IPS-18c (cell line): ENCODE measurements around the gene ZBTB20.

Source experiments
- H3K4me3 ChIP-seq: 2 replicates; pipeline ENCODE4 v1.7.0; 2013; ENCODE audit warnings: low read depth, mild to moderate bottlenecking, low read length, moderate library complexity; ENCODE audit not compliant: insufficient read depth
- H3K9me3 ChIP-seq: one replicate; pipeline ENCODE4 v1.6.1; 2013; ENCODE audit warnings: mild to moderate bottlenecking, low read length, moderate library complexity; ENCODE audit not compliant: control insufficient read depth, insufficient read depth

Gene ZBTB20

GRCh38 chr3:114365909-114366308 is 781.2 kb downstream of the ZBTB20 start:
- no peak overlapping the region for H3K4me3 ChIP-seq
- H3K9me3 ChIP-seq: no peaks in the 10 kb centered on the region

GRCh38 chr3:114364806-114365654 is 782.1 kb downstream of the ZBTB20 start:
- H3K9me3 ChIP-seq: no peaks in the 10 kb centered on the region
- H3K4me3 ChIP-seq: no peak overlapping the region

- Histone ChIP-seq H3K9me3 (no peaks in the 10 kb centered on the region), H3K4me3 (no peak overlapping the region)
Measured at GRCh38 chr3:114363554-114364202, 783.4 kb downstream of the ZBTB20 start.

- no peaks in the 10 kb centered on the region for H3K9me3 ChIP-seq
- no peak overlapping the region for H3K4me3 ChIP-seq
Measured at GRCh38 chr3:114362815-114363214, 784.3 kb downstream of the ZBTB20 start.

- H3K9me3 ChIP-seq: no peaks in the 10 kb centered on the region
- H3K4me3 ChIP-seq: no peak overlapping the region
Measured at GRCh38 chr3:114361391-114361790, 785.7 kb downstream of the ZBTB20 start.

- Histone ChIP-seq H3K4me3 (no peak overlapping the region), H3K9me3 (no peaks in the 10 kb centered on the region)
Measured at GRCh38 chr3:114356525-114356924, 790.6 kb downstream of the ZBTB20 start.

- no peak overlapping the region for H3K4me3 ChIP-seq
Measured at GRCh38 chr3:114356066-114356465, 791.0 kb downstream of the ZBTB20 start.

GRCh38 chr3:114355653-114356052 is 791.4 kb downstream of the ZBTB20 start:
- H3K4me3 ChIP-seq: no peak overlapping the region
- no peaks in the 10 kb centered on the region for H3K9me3 ChIP-seq

More at GRCh38 chr3:114356066-114356465, 791.0 kb downstream of the ZBTB20 start:
- no peaks in the 10 kb centered on the region for H3K9me3 ChIP-seq

GRCh38 chr3:114351822-114352145 is 795.3 kb downstream of the ZBTB20 start:
- Histone ChIP-seq H3K9me3 (no peaks in the 10 kb centered on the region), H3K4me3 (no peak overlapping the region)

- H3K4me3 ChIP-seq: no peak overlapping the region
- no peaks in the 10 kb centered on the region for H3K9me3 ChIP-seq
Measured at GRCh38 chr3:114351123-114351821, 795.8 kb downstream of the ZBTB20 start.

- no peak overlapping the region for H3K4me3 ChIP-seq
Measured at GRCh38 chr3:114350690-114351089, 796.4 kb downstream of the ZBTB20 start.

GRCh38 chr3:114350271-114350670 is 796.8 kb downstream of the ZBTB20 start:
- Histone ChIP-seq H3K9me3 (no peaks in the 10 kb centered on the region), H3K4me3 (no peak overlapping the region)

More at GRCh38 chr3:114350690-114351089, 796.4 kb downstream of the ZBTB20 start:
- H3K9me3 ChIP-seq: no peaks in the 10 kb centered on the region

- H3K9me3 ChIP-seq: no peaks in the 10 kb centered on the region
- no peak overlapping the region for H3K4me3 ChIP-seq
Measured at GRCh38 chr3:114344492-114344891, 802.6 kb downstream of the ZBTB20 start.

- no peaks in the 10 kb centered on the region for H3K9me3 ChIP-seq
- H3K4me3 ChIP-seq: no peak overlapping the region
Measured at GRCh38 chr3:114338651-114339357, 808.3 kb downstream of the ZBTB20 start.

GRCh38 chr3:114336857-114337256 is 810.2 kb downstream of the ZBTB20 start:
- no peaks in the 10 kb centered on the region for H3K9me3 ChIP-seq
- H3K4me3 ChIP-seq: no peak overlapping the region

- H3K4me3 ChIP-seq: no peak overlapping the region
- H3K9me3 ChIP-seq: no peaks in the 10 kb centered on the region
Measured at GRCh38 chr3:114336122-114336697, 810.9 kb downstream of the ZBTB20 start.

- Histone ChIP-seq H3K9me3 (no peaks in the 10 kb centered on the region), H3K4me3 (no peak overlapping the region)
Measured at GRCh38 chr3:114333923-114334240, 813.2 kb downstream of the ZBTB20 start.
